SK-N-MC (cell line): ENCODE measurements around the gene OTOF.

Experiments used
- DNase-seq: peaks from one replicate; pipeline ENCODE4 v3.0.0-alpha.2; 2011; ENCODE audit warnings: low read depth, low spot score
- H3K27ac ChIP-seq: fragments of 200-600 bp; sonication (generic); 2 replicates; pipeline ENCODE4 v1.5.1; 2016; ENCODE audit warnings: mixed run types
- H3K36me3 ChIP-seq: fragments of 200-600 bp; sonication (generic); 2 replicates; pipeline ENCODE4 v1.6.1; 2017; ENCODE audit warnings: antibody characterized with exemption, low read length, mixed read lengths; ENCODE audit not compliant: insufficient read depth
- H3K4me3 ChIP-seq: fragments of 200-600 bp; sonication (generic); 2 replicates; pipeline ENCODE4 v1.5.1; 2016
- H3K9ac ChIP-seq: fragments of 200-600 bp; sonication (generic); 2 replicates; pipeline ENCODE4 v1.8.0; 2017; ENCODE audit warnings: mixed run types, mixed read lengths; ENCODE audit not compliant: insufficient read length
- H3K9me3 ChIP-seq: fragments of 200-600 bp; sonication (generic); 2 replicates; pipeline ENCODE4 v1.6.1; 2017; ENCODE audit warnings: low read depth, mild to moderate bottlenecking, antibody characterized with exemption, low read length, moderate library complexity, mixed read lengths
- EZH2 ChIP-seq: fragments of 200-600 bp; sonication (generic); IDR thresholded peaks from one replicate; pipeline ENCODE4 v1.6.1; 2017; ENCODE audit warnings: antibody characterized with exemption
- FOXP2 ChIP-seq: optimal IDR thresholded peaks from 2 replicates; pipeline ENCODE3; 2011; ENCODE audit warnings: mild to moderate bottlenecking, moderate library complexity; ENCODE audit not compliant: insufficient read depth; ENCODE audit errors: extremely low read length, control extremely low read depth
- POLR2AphosphoS5 ChIP-seq: IDR thresholded peaks from 2 replicates; pipeline ENCODE4 v1.6.1; 2012; ENCODE audit warnings: mild to moderate bottlenecking, low read depth, low read length, borderline replicate concordance

Gene OTOF

GRCh38 chr2:26429779-26430578 is 47.9 kb downstream of the OTOF start:
- Histone ChIP-seq H3K36me3 (no peaks in the 10 kb centered on the region), H3K9ac (no peak overlapping the region), H3K9me3 (no peaks in the 10 kb centered on the region), H3K4me3 (no peak overlapping the region), H3K27ac (no peak overlapping the region)
- DNase-seq = no peak
- TF ChIP-seq POLR2AphosphoS5 (no peak), FOXP2 (no peak), EZH2 (no peak)

DNA sequence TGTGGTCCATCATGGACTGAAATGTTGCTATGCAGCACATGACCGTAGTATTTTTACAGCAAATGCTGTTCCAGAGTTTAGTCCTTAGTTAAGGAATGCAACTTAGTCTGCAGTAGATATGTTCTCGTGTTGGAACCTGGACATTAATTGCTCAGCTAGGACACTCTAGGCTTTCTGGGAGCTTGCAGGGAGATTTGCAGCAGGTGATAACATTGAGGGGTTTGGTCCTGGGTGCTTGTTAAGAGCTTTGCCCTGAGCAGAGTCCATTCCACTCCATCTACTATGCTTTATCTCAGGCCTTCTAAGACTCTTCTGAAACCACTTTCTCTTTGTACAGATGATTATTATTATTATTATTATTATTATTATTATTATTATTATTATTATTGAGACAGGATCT is 49.1 kb downstream of the OTOF start:
- no peak overlapping the region for H3K4me3 ChIP-seq
- no peaks in the 10 kb centered on the region for H3K9me3 ChIP-seq
- TF ChIP-seq EZH2 (no peak), POLR2AphosphoS5 (no peak), FOXP2 (no peak)
- no peak overlapping the region for H3K9ac ChIP-seq
- H3K27ac ChIP-seq = no peak overlapping the region
- H3K36me3 ChIP-seq = no peaks in the 10 kb centered on the region
- no peak for DNase-seq

DNA sequence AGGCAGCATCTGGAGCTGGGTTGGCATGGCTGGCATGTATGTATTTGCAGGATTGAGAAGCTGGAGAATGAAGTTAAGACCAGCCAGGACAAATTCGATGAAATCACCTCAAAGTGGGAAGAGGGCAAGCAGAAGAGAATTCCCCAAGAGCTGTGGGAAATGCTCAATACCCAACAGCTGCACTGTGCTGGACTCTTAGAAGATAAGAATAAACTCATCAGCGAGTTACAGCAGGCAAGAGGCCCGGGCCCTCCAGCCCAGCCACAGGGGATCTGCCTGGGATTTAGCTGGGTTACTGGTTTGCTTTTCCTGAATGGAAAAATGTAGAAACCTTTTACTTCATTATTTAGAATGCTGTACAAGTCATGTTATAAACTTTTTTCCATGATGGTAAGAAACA is 53.7 kb downstream of the OTOF start:
- H3K9ac ChIP-seq = no peak overlapping the region
- TF ChIP-seq POLR2AphosphoS5 (no peak), EZH2 (no peak), FOXP2 (no peak)
- H3K27ac ChIP-seq = no peak overlapping the region
- no peak overlapping the region for H3K4me3 ChIP-seq
- no peaks in the 10 kb centered on the region for H3K9me3 ChIP-seq
- DNase-seq = no peak
- H3K36me3 ChIP-seq = no peaks in the 10 kb centered on the region

- DNase-seq = no peak
- no peaks in the 10 kb centered on the region for H3K9me3 ChIP-seq
- H3K4me3 ChIP-seq = no peak overlapping the region
- H3K9ac ChIP-seq = no peak overlapping the region
- no peak for TF ChIP-seq POLR2AphosphoS5
- no peak overlapping the region for H3K27ac ChIP-seq
- no peaks in the 10 kb centered on the region for H3K36me3 ChIP-seq
Observed at GRCh38 chr2:26423750-26424149, 54.2 kb downstream of the OTOF start.

- Histone ChIP-seq H3K9ac (no peak overlapping the region), H3K27ac (no peak overlapping the region), H3K36me3 (no peaks in the 10 kb centered on the region), H3K9me3 (no peaks in the 10 kb centered on the region), H3K4me3 (no peak overlapping the region)
- no peak for DNase-seq
- TF ChIP-seq POLR2AphosphoS5 (no peak), FOXP2 (no peak), EZH2 (no peak)
Observed at GRCh38 chr2:26422947-26423629, 54.8 kb downstream of the OTOF start.

DNA sequence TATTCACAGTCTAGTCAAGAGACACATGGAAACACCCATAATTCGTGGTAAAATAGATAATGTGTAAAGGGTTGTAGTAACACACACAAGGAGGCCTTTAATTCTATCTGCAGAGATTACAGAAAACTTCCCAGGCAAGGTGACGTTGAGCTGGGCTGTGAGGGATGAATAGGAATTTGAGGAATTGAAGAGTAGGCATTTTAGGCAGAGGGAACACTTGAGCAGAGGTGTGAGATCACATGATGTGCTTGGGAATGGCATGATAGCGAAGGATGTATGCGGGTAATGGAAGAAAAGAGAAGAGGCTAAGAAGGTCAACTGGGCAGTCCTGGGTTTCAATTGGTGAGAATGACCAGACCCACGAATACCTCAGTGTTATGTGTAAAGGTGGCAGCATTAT is 56.0 kb downstream of the OTOF start:
- no peak overlapping the region for H3K4me3 ChIP-seq
- no peaks in the 10 kb centered on the region for H3K9me3 ChIP-seq
- H3K36me3 ChIP-seq = no peaks in the 10 kb centered on the region
- no peak for TF ChIP-seq EZH2
- TF ChIP-seq FOXP2 = no peak
- no peak for TF ChIP-seq POLR2AphosphoS5
- no peak for DNase-seq
- no peak overlapping the region for H3K9ac ChIP-seq
- H3K27ac ChIP-seq = no peak overlapping the region

- Histone ChIP-seq H3K4me3 (no peak overlapping the region), H3K36me3 (no peaks in the 10 kb centered on the region), H3K27ac (no peak overlapping the region), H3K9me3 (no peaks in the 10 kb centered on the region), H3K9ac (no peak overlapping the region)
- TF ChIP-seq EZH2 = no peak
- no peak for TF ChIP-seq FOXP2
- no peak for TF ChIP-seq POLR2AphosphoS5
- DNase-seq = no peak
Observed at GRCh38 chr2:26414311-26414710, 63.6 kb downstream of the OTOF start.

GRCh38 chr2:26412091-26412673 is 65.7 kb downstream of the OTOF start:
- DNase-seq = no peak
- H3K4me3 ChIP-seq = no peak overlapping the region
- H3K27ac ChIP-seq = no peak overlapping the region
- H3K9me3 ChIP-seq = no peaks in the 10 kb centered on the region
- TF ChIP-seq POLR2AphosphoS5 (no peak), EZH2 (no peak), FOXP2 (no peak)
- no peak overlapping the region for H3K9ac ChIP-seq
- no peaks in the 10 kb centered on the region for H3K36me3 ChIP-seq

DNA sequence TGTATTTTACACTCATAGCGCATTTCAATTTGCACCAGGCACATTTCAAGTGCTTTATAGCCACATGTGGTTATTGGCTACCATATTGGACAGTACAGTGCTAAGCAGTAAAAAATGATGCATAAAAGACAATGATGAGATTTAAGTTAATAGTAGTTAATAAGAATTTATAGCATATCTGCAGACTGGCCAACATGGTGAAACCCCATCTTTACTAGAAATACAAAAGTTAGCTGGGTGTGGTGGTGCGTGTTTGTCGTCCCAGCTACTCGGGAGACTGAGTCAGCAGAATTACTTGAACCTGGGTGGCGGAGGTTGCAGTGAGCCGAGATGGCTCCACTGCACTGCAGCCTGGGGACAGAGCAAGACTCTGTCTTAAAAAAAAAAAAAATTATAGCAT is 66.5 kb downstream of the OTOF start:
- Histone ChIP-seq H3K27ac (no peak overlapping the region), H3K9ac (no peak overlapping the region), H3K36me3 (no peaks in the 10 kb centered on the region), H3K4me3 (no peak overlapping the region), H3K9me3 (no peaks in the 10 kb centered on the region)
- TF ChIP-seq FOXP2 (no peak), EZH2 (no peak), POLR2AphosphoS5 (no peak)
- no peak for DNase-seq
